Ishikawa (cell line): Measurements from ENCODE around the gene USPL1.

Source experiments
- CEBPB ChIP-seq: IDR thresholded peaks from 2 replicates; pipeline ENCODE4 v1.6.1; 2012
- EGR1 ChIP-seq: IDR thresholded peaks from 2 replicates; pipeline ENCODE4 v1.6.1; 2012
- FOXM1 ChIP-seq: IDR thresholded peaks from 2 replicates; pipeline ENCODE4 v1.6.1; 2012; ENCODE audit warnings: low read depth, borderline replicate concordance
- NFIC ChIP-seq: IDR thresholded peaks from 2 replicates; pipeline ENCODE4 v1.6.1; 2012
- TAF1 ChIP-seq: IDR thresholded peaks from 2 replicates; pipeline ENCODE4 v1.6.1; 2012; ENCODE audit warnings: low read depth, mild to moderate bottlenecking
- TEAD4 ChIP-seq: IDR thresholded peaks from 2 replicates; pipeline ENCODE4 v1.6.1; 2012
- TF ChIP-seq, protein P1 (sequence below): IDR thresholded peaks from 2 replicates; pipeline ENCODE4 v1.6.1; 2012; ENCODE audit warnings: low read depth, mild to moderate bottlenecking
- TF ChIP-seq, protein P2 (sequence below): IDR thresholded peaks from 2 replicates; pipeline ENCODE4 v1.6.1; 2012

DNA sequence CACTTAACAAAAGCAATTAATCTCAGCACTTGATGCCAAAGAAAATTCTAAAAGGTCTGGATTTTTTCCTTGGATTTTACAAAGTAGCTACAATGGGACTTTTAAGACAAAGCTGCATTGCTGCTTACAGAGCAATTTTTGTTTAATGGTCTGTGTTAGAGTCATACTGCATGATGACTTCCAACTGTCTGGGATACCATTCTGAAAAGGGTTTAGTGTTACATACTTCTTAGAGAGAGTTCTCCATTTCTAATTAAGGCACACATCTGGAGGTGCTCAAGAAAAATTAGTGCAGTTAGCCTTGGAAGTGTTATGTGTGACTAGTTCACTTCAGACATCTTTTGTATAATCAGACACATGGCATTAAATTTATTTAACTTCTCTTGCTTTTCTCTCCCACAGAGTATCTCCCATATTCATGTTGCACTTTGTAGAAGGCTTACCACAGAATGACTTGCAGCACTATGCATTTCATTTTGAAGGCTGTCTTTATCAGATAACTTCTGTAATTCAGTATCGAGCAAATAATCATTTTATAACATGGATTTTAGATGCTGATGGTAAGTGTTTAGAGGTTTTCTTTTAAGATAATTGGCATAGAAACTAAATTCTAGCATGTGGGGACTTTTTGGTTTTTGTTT, 35.1 kb downstream of the USPL1 start:
- no peak for TF ChIP-seq FOXM1
- no peak for TF ChIP-seq CEBPB
- no peak for TF ChIP-seq NFIC
- TF ChIP-seq, protein P1, sequence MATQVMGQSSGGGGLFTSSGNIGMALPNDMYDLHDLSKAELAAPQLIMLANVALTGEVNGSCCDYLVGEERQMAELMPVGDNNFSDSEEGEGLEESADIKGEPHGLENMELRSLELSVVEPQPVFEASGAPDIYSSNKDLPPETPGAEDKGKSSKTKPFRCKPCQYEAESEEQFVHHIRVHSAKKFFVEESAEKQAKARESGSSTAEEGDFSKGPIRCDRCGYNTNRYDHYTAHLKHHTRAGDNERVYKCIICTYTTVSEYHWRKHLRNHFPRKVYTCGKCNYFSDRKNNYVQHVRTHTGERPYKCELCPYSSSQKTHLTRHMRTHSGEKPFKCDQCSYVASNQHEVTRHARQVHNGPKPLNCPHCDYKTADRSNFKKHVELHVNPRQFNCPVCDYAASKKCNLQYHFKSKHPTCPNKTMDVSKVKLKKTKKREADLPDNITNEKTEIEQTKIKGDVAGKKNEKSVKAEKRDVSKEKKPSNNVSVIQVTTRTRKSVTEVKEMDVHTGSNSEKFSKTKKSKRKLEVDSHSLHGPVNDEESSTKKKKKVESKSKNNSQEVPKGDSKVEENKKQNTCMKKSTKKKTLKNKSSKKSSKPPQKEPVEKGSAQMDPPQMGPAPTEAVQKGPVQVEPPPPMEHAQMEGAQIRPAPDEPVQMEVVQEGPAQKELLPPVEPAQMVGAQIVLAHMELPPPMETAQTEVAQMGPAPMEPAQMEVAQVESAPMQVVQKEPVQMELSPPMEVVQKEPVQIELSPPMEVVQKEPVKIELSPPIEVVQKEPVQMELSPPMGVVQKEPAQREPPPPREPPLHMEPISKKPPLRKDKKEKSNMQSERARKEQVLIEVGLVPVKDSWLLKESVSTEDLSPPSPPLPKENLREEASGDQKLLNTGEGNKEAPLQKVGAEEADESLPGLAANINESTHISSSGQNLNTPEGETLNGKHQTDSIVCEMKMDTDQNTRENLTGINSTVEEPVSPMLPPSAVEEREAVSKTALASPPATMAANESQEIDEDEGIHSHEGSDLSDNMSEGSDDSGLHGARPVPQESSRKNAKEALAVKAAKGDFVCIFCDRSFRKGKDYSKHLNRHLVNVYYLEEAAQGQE, result no peak
- TF ChIP-seq EGR1, result no peak
- TF ChIP-seq, protein P2, sequence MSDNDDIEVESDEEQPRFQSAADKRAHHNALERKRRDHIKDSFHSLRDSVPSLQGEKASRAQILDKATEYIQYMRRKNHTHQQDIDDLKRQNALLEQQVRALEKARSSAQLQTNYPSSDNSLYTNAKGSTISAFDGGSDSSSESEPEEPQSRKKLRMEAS, result no peak
- no peak for TF ChIP-seq TAF1
- TF ChIP-seq TEAD4, result no peak
